Nephron progenitor cell (in vitro differentiated cells): ENCODE data around the gene ERBB4.

Experiments
- DNase-seq: peaks from one replicate; pipeline ENCODE4 v3.0.0; 2021
- H3K27ac Mint-ChIP-seq: 2 replicates; pipeline ENCODE4 v1.8.0; 2021; ENCODE audit warnings: mild to moderate bottlenecking, moderate library complexity, mixed read lengths
- H3K27me3 Mint-ChIP-seq: 2 replicates; pipeline ENCODE4 v1.8.0; 2021; ENCODE audit warnings: mild to moderate bottlenecking, low read depth, mixed read lengths; ENCODE audit not compliant: poor library complexity
- H3K36me3 Mint-ChIP-seq: 2 replicates; pipeline ENCODE4 v1.8.0; 2021; ENCODE audit warnings: low read depth, mixed read lengths
- H3K4me1 Mint-ChIP-seq: 2 replicates; pipeline ENCODE4 v1.8.0; 2021; ENCODE audit warnings: mixed read lengths
- H3K4me3 Mint-ChIP-seq: 2 replicates; pipeline ENCODE4 v1.8.0; 2021; ENCODE audit warnings: mild to moderate bottlenecking, moderate library complexity, mixed read lengths
- H3K9me3 Mint-ChIP-seq: 2 replicates; pipeline ENCODE4 v1.8.0; 2021; ENCODE audit warnings: mild to moderate bottlenecking, moderate library complexity, mixed read lengths
- CTCF ChIP-seq: fragments of 200-600 bp; sonication (generic); IDR thresholded peaks from 2 replicates; pipeline ENCODE4 v1.5.0; 2021; ENCODE audit warnings: antibody characterized with exemption

Gene ERBB4

GRCh38 chr2:212337486-212338343 is 200.9 kb downstream of the ERBB4 start:
- no peaks in the 10 kb centered on the region for H3K9me3 Mint-ChIP-seq
- H3K4me1 Mint-ChIP-seq: no peaks in the 10 kb centered on the region
- no peak for TF ChIP-seq CTCF
- peak overlapping the region; percentile 68 for H3K27ac Mint-ChIP-seq
- peaks cover 4% of the 10 kb centered on the region for H3K27me3 Mint-ChIP-seq
- H3K4me3 Mint-ChIP-seq: no peak overlapping the region
- H3K36me3 Mint-ChIP-seq: no peaks in the 10 kb centered on the region
- DNase-seq: no peak

GRCh38 chr2:212337036-212337435 is 201.6 kb downstream of the ERBB4 start:
- H3K36me3 Mint-ChIP-seq: no peaks in the 10 kb centered on the region
- no peak for TF ChIP-seq CTCF

GRCh38 chr2:212330263-212330662 is 208.3 kb downstream of the ERBB4 start:
- Mint-ChIP-seq H3K9me3 (no peaks in the 10 kb centered on the region), H3K4me3 (no peak overlapping the region), H3K36me3 (no peaks in the 10 kb centered on the region), H3K4me1 (peaks cover 15% of the 10 kb centered on the region), H3K27ac (peak overlapping the region; percentile 10), H3K27me3 (no peaks in the 10 kb centered on the region)
- no peak for TF ChIP-seq CTCF
- DNase-seq: no peak

More at GRCh38 chr2:212337036-212337435, 201.6 kb downstream of the ERBB4 start:
- Mint-ChIP-seq H3K9me3 (no peaks in the 10 kb centered on the region), H3K4me1 (no peaks in the 10 kb centered on the region), H3K27ac (no peak overlapping the region), H3K27me3 (peaks cover 4% of the 10 kb centered on the region), H3K4me3 (no peak overlapping the region)
- DNase-seq: no peak

- no peak for DNase-seq
- peaks cover 15% of the 10 kb centered on the region for H3K4me1 Mint-ChIP-seq
- no peaks in the 10 kb centered on the region for H3K36me3 Mint-ChIP-seq
- H3K4me3 Mint-ChIP-seq: no peak overlapping the region
- TF ChIP-seq CTCF: no peak
- H3K27me3 Mint-ChIP-seq: no peaks in the 10 kb centered on the region
- H3K9me3 Mint-ChIP-seq: no peaks in the 10 kb centered on the region
- H3K27ac Mint-ChIP-seq: peak overlapping the region; percentile 96
Observed at GRCh38 chr2:212328712-212329496, 209.7 kb downstream of the ERBB4 start.

- Mint-ChIP-seq H3K4me1 (peaks cover 15% of the 10 kb centered on the region), H3K27ac (no peak overlapping the region), H3K4me3 (no peak overlapping the region), H3K9me3 (no peaks in the 10 kb centered on the region), H3K27me3 (no peaks in the 10 kb centered on the region), H3K36me3 (no peaks in the 10 kb centered on the region)
- TF ChIP-seq CTCF: no peak
- DNase-seq: no peak
Observed at GRCh38 chr2:212328136-212328535, 210.5 kb downstream of the ERBB4 start.
